PC-9 (cell line): Measurements from ENCODE around the gene PLCH2. TPM values are rescaled to one million over a fixed set of nuclear protein-coding genes. Genes with fewer than 3 reads are reported as not detected.

Experiments
- BruUV-seq: library from RNA; stranded (reverse); fragments of 400-500 nt; replicated peaks from 2 replicates; lab custom pipeline; 2021; lab: Mats Ljungman, UMichigan
- CTCF ChIA-PET: fragments of 300-600 bp; sonication (Branson Sonifier 250); formaldehyde crosslinking; loops from one replicate; lab custom pipeline; 2022; ENCODE audit warnings: antibody characterized with exemption; lab: Charles Lee
- POLR2A ChIA-PET: fragments of 300-600 bp; sonication (Branson Sonifier 250); formaldehyde crosslinking; loops from one replicate; lab custom pipeline; 2022; ENCODE audit warnings: antibody characterized with exemption; ENCODE audit not compliant: unreplicated experiment; lab: Charles Lee
- DNase-seq, 2 experiments: peaks; one replicate each; pipeline versions ENCODE4 v3.0.0 to v3.0.0-alpha.2; 2015 to 2022; ENCODE audit warnings: mixed read lengths in 1 of 2
- H2AFZ ChIP-seq: fragments of 200-600 bp; sonication (generic); 2 replicates; pipeline ENCODE4 v1.8.1; 2017; ENCODE audit warnings: antibody characterized with exemption
- H3F3A ChIP-seq: fragments of 200-600 bp; sonication (generic); 2 replicates; pipeline ENCODE4 v1.8.1; 2017; ENCODE audit warnings: antibody characterized with exemption, mild to moderate bottlenecking, low read depth; ENCODE audit not compliant: insufficient read depth
- H3K27ac ChIP-seq: fragments of 200-600 bp; sonication (generic); 2 replicates; pipeline ENCODE4 v1.6.1; 2016; ENCODE audit warnings: mixed run types
- H3K27me3 ChIP-seq: fragments of 200-600 bp; sonication (generic); 2 replicates; pipeline ENCODE4 v1.6.1; 2016; ENCODE audit warnings: low read depth, mixed run types; ENCODE audit not compliant: insufficient read depth
- H3K36me3 ChIP-seq: fragments of 200-600 bp; sonication (generic); 2 replicates; pipeline ENCODE4 v1.6.1; 2016; ENCODE audit warnings: low read depth, mixed run types
- H3K4me1 ChIP-seq: fragments of 200-600 bp; sonication (generic); replicated peaks from 2 replicates; pipeline ENCODE4 v1.6.1; 2016; ENCODE audit warnings: mixed run types; ENCODE audit not compliant: insufficient read depth
- H3K4me2 ChIP-seq: fragments of 200-600 bp; sonication (generic); 2 replicates; pipeline ENCODE4 v1.6.1; 2017; ENCODE audit warnings: mixed run types
- H3K4me3 ChIP-seq: fragments of 200-600 bp; sonication (generic); 2 replicates; pipeline ENCODE4 v1.6.1; 2016; ENCODE audit warnings: mixed run types
- H3K79me2 ChIP-seq: fragments of 200-600 bp; sonication (generic); 2 replicates; pipeline ENCODE4 v1.6.1; 2017; ENCODE audit warnings: low read depth, mixed run types
- H3K9me2 ChIP-seq: fragments of 200-600 bp; sonication (generic); 2 replicates; pipeline ENCODE4 v1.8.1; 2017; ENCODE audit warnings: mild to moderate bottlenecking; ENCODE audit not compliant: insufficient read depth
- H3K9me3 ChIP-seq: fragments of 200-600 bp; sonication (generic); 2 replicates; pipeline ENCODE4 v1.8.1; 2016; ENCODE audit warnings: low read depth; ENCODE audit not compliant: insufficient read depth
- H4K20me1 ChIP-seq: fragments of 200-600 bp; sonication (generic); 2 replicates; pipeline ENCODE4 v1.8.1; 2017; ENCODE audit not compliant: insufficient read depth
- CTCF ChIP-seq: fragments of 200-600 bp; sonication (generic); conservative IDR thresholded peaks from 2 replicates; pipeline ENCODE4 v1.6.1; 2017; ENCODE audit warnings: mixed run types, antibody characterized with exemption, mild to moderate bottlenecking, moderate library complexity
- EZH2 ChIP-seq: fragments of 200-600 bp; sonication (generic); IDR thresholded peaks from 2 replicates; pipeline ENCODE4 v1.8.0; 2017; ENCODE audit warnings: antibody characterized with exemption, low read depth
- intact Hi-C: fragments of 100-400 bp; cut with micrococcal nuclease; formaldehyde crosslinking; loops from one replicate; pipeline ENCODE4 v1.10.0; 2022; ENCODE audit not compliant: unreplicated experiment
- total RNA-seq: library from RNA; stranded (reverse); gene quantifications from 2 replicates; pipeline ENCODE4 v1.2.3, GENCODE V29; 2021

PLCH2 gene
- total RNA-seq, 1 experiment from 2014 or later: 0.98 TPM

- no peak for DNase-seq
- Histone ChIP-seq H3K79me2 (peaks cover 26% of the 10 kb centered on the region), H3K27ac (no peak overlapping the region), H3K4me2 (no peak overlapping the region), H3K9me2 (no peaks in the 10 kb centered on the region), H3K4me3 (no peak overlapping the region), H3F3A (no peaks in the 10 kb centered on the region), H3K4me1 (peaks cover 4% of the 10 kb centered on the region), H3K36me3 (no peaks in the 10 kb centered on the region), H2AFZ (no peak overlapping the region), H3K27me3 (no peaks in the 10 kb centered on the region), H4K20me1 (peaks cover 26% of the 10 kb centered on the region), H3K9me3 (no peaks in the 10 kb centered on the region)
- TF ChIP-seq EZH2 (no peak), CTCF (no peak)
- POLR2A ChIA-PET: no interaction called here
- CTCF ChIA-PET: no interaction called here
- intact Hi-C loops: no loop called here
- no TSS peak for BruUV-seq
These were observed 43.6 kb downstream of the PLCH2 start for GRCh38 chr1:2519729-2520128.

- Histone ChIP-seq H3K36me3 (no peaks in the 10 kb centered on the region), H3K4me2 (no peak overlapping the region), H3F3A (no peaks in the 10 kb centered on the region), H3K4me1 (peaks cover 8% of the 10 kb centered on the region), H3K4me3 (no peak overlapping the region), H3K27ac (no peak overlapping the region), H3K9me3 (no peaks in the 10 kb centered on the region), H3K27me3 (no peaks in the 10 kb centered on the region), H3K79me2 (peaks cover 30% of the 10 kb centered on the region), H2AFZ (no peak overlapping the region), H3K9me2 (no peaks in the 10 kb centered on the region), H4K20me1 (peaks cover 31% of the 10 kb centered on the region)
- intact Hi-C loops: no loop called here
- BruUV-seq: no TSS peak
- ChIA-PET POLR2A (no interaction called here), CTCF (no interaction called here)
- TF ChIP-seq CTCF: no peak
- TF ChIP-seq EZH2: no peak
- DNase-seq: no peak
These were observed 44.1 kb downstream of the PLCH2 start for GRCh38 chr1:2520206-2520605.

- Histone ChIP-seq H3K27me3 (no peaks in the 10 kb centered on the region), H2AFZ (no peak overlapping the region), H3K79me2 (peaks cover 36% of the 10 kb centered on the region), H3K9me2 (no peaks in the 10 kb centered on the region), H3F3A (no peaks in the 10 kb centered on the region), H4K20me1 (peaks cover 31% of the 10 kb centered on the region), H3K9me3 (no peaks in the 10 kb centered on the region), H3K27ac (no peak overlapping the region), H3K4me1 (peaks cover 10% of the 10 kb centered on the region), H3K4me3 (no peak overlapping the region), H3K4me2 (no peak overlapping the region), H3K36me3 (no peaks in the 10 kb centered on the region)
- intact Hi-C loops: no loop called here
- no peak for DNase-seq
- no peak for TF ChIP-seq CTCF
- no peak for TF ChIP-seq EZH2
- CTCF ChIA-PET: no interaction called here
- no TSS peak for BruUV-seq
- POLR2A ChIA-PET: no interaction called here
These were observed 44.7 kb downstream of the PLCH2 start for GRCh38 chr1:2520806-2521205.
